Neural crest cell (in vitro differentiated cells): ENCODE measurements around the gene TPRG1. TPM values are rescaled to one million over a fixed set of nuclear protein-coding genes. Genes with fewer than 3 reads are reported as not detected.

Experiments
- DNase-seq: peaks from one replicate; pipeline ENCODE4 v3.0.0; 2021; ENCODE audit warnings: low read depth, mixed read lengths, low spot score
- H3K27ac Mint-ChIP-seq: one replicate; pipeline ENCODE4 v1.8.0; 2021; ENCODE audit warnings: mild to moderate bottlenecking, mixed read lengths; ENCODE audit not compliant: unreplicated experiment
- H3K27me3 Mint-ChIP-seq: 2 replicates; pipeline ENCODE4 v1.8.0; 2021; ENCODE audit warnings: low read depth, mild to moderate bottlenecking, mixed read lengths
- H3K36me3 Mint-ChIP-seq: 2 replicates; pipeline ENCODE4 v1.8.0; 2021; ENCODE audit warnings: low read depth, mild to moderate bottlenecking, mixed read lengths
- H3K4me1 Mint-ChIP-seq: 2 replicates; pipeline ENCODE4 v1.8.0; 2021; ENCODE audit warnings: mixed read lengths
- H3K4me3 Mint-ChIP-seq: one replicate; pipeline ENCODE4 v1.8.0; 2021; ENCODE audit warnings: mild to moderate bottlenecking, mixed read lengths
- H3K9me3 Mint-ChIP-seq: 2 replicates; pipeline ENCODE4 v1.8.0; 2021; ENCODE audit warnings: mixed read lengths
- total RNA-seq: library from RNA; stranded (reverse); gene quantifications from 2 replicates; pipeline ENCODE4 v1.2.1, GENCODE V29; 2021
- TF ChIP-seq, protein P1 (sequence below): fragments of 200-600 bp; sonication (generic); conservative IDR thresholded peaks from 2 replicates; pipeline ENCODE4 v1.5.0; 2021; ENCODE audit warnings: antibody characterized with exemption, mild to moderate bottlenecking

Gene TPRG1
- total RNA-seq, 1 donor from 2014 or later = 0.91 TPM

GRCh38 chr3:189236352-189236751 is 64.6 kb downstream of the TPRG1 start:
- Mint-ChIP-seq H3K27ac (no peak overlapping the region), H3K27me3 (peaks cover 29% of the 10 kb centered on the region), H3K36me3 (no peaks in the 10 kb centered on the region), H3K9me3 (peaks cover 4% of the 10 kb centered on the region), H3K4me3 (no peak overlapping the region), H3K4me1 (no peaks in the 10 kb centered on the region)
- TF ChIP-seq, protein P1, sequence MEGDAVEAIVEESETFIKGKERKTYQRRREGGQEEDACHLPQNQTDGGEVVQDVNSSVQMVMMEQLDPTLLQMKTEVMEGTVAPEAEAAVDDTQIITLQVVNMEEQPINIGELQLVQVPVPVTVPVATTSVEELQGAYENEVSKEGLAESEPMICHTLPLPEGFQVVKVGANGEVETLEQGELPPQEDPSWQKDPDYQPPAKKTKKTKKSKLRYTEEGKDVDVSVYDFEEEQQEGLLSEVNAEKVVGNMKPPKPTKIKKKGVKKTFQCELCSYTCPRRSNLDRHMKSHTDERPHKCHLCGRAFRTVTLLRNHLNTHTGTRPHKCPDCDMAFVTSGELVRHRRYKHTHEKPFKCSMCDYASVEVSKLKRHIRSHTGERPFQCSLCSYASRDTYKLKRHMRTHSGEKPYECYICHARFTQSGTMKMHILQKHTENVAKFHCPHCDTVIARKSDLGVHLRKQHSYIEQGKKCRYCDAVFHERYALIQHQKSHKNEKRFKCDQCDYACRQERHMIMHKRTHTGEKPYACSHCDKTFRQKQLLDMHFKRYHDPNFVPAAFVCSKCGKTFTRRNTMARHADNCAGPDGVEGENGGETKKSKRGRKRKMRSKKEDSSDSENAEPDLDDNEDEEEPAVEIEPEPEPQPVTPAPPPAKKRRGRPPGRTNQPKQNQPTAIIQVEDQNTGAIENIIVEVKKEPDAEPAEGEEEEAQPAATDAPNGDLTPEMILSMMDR = no peak
- no peak for DNase-seq

DNA sequence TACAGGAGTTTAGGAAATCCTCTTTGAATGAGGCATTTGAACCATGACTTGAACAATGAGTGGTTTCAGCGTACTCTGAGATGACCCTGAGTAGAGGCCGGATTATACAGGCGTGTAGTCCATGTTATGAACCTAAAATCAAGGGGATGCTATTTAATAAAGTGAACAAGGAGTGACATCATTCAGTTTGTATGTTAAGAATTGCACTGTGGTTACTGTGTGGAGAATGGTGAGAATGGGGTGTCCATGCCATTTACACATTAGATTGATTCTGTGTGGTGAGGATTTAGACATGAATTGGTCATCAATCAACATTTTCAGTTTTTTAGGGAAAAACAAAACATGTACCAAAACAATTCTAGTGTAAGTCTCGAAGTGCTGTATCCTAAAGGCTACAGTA is 65.8 kb downstream of the TPRG1 start:
- Mint-ChIP-seq H3K4me1 (no peaks in the 10 kb centered on the region), H3K9me3 (peaks cover 4% of the 10 kb centered on the region), H3K27me3 (peaks cover 18% of the 10 kb centered on the region), H3K36me3 (no peaks in the 10 kb centered on the region), H3K4me3 (no peak overlapping the region), H3K27ac (no peak overlapping the region)
- TF ChIP-seq, protein P1 = no peak
- DNase-seq = no peak

DNA sequence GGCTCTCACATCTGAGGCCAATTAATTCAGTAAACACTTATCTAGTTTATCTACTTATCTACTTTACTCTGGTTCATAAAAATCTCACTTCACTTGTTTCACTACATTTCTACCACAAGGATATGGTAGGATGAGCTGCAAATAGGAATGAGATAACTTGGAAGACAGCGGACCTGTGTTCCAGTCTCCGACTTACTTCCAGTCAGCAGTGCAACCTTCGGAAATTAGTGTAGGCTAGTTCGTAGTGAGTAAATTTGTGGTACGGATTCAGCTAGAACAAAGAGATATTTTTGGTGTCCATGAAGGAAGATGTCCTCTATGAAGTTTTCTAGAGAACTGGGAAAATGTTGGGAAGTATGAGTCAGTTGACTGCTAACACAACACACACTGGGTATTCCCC is 66.3 kb downstream of the TPRG1 start:
- no peak overlapping the region for H3K4me3 Mint-ChIP-seq
- TF ChIP-seq, protein P1 = no peak
- DNase-seq = no peak
- H3K36me3 Mint-ChIP-seq = no peaks in the 10 kb centered on the region
- no peak overlapping the region for H3K27ac Mint-ChIP-seq
- peaks cover 15% of the 10 kb centered on the region for H3K27me3 Mint-ChIP-seq
- peaks cover 4% of the 10 kb centered on the region for H3K9me3 Mint-ChIP-seq
- no peaks in the 10 kb centered on the region for H3K4me1 Mint-ChIP-seq

DNA sequence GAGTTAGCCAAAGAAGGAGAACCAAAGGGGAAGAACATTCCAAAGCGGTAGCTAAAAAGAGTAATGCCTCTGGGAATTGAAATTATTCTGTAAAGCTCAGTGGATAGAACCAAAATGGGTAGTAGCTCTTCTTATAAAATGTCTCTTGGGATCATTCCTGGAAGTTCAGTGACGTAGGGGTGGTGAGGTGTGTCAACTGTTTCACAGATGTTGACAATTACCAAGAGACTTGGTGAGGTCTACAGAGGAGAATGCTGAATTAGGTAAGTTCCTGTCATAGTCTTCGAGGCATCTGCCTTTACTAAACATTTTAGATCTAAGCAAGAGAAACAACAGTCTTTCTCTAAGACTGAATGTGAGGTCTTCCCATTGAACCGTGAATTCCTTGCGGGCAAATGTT is 67.8 kb downstream of the TPRG1 start:
- no peaks in the 10 kb centered on the region for H3K36me3 Mint-ChIP-seq
- no peak for DNase-seq
- H3K4me1 Mint-ChIP-seq = no peaks in the 10 kb centered on the region
- peaks cover 4% of the 10 kb centered on the region for H3K9me3 Mint-ChIP-seq
- TF ChIP-seq, protein P1 = no peak
- no peak overlapping the region for H3K27ac Mint-ChIP-seq
- H3K4me3 Mint-ChIP-seq = no peak overlapping the region
- H3K27me3 Mint-ChIP-seq = peaks cover 8% of the 10 kb centered on the region

- TF ChIP-seq, protein P1 = no peak
- Mint-ChIP-seq H3K4me3 (no peak overlapping the region), H3K27ac (no peak overlapping the region), H3K36me3 (peaks cover 2% of the 10 kb centered on the region), H3K4me1 (no peaks in the 10 kb centered on the region), H3K9me3 (peaks cover 12% of the 10 kb centered on the region), H3K27me3 (no peaks in the 10 kb centered on the region)
- DNase-seq = no peak
Measured at GRCh38 chr3:189249987-189250386, 78.2 kb downstream of the TPRG1 start.

DNA sequence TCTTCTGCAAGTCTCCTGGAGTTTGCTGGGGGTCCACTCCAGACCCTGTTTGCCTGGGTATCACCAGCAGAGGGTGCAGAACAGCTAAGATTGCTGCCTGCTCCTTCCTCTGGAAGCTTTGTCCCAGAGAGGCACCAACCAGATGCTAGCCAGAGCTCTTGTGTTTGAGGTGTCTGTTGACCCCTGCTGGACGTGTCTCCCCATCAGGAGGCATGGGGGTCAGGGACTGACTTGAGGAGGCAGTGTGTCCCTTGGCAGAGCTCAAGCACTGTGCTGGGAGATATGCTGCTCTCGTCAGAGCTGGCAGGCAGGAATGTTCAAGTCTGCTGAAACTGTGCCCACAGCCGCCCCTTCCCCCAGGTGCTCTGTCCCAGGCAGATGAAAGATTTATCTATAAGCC is 86.5 kb downstream of the TPRG1 start:
- Mint-ChIP-seq H3K27ac (no peak overlapping the region), H3K9me3 (peaks cover 8% of the 10 kb centered on the region), H3K4me1 (no peaks in the 10 kb centered on the region), H3K27me3 (no peaks in the 10 kb centered on the region), H3K4me3 (no peak overlapping the region), H3K36me3 (peaks cover 2% of the 10 kb centered on the region)
- TF ChIP-seq, protein P1 = no peak
- DNase-seq = no peak
